GM19395 (cell line): Measurements from ENCODE around the gene KCTD12.

Experiments
- ATAC-seq: cut with Tn5 transposase; IDR thresholded peaks from one replicate; pipeline ENCODE4 v1.9.1; 2021; ENCODE audit warnings: mild to moderate bottlenecking, moderate library complexity; ENCODE audit not compliant: unreplicated experiment

KCTD12 gene

GRCh38 chr13:76860706-76861105 is 25.5 kb downstream of the KCTD12 start:
- ATAC-seq, result no peak

GRCh38 chr13:76854894-76855293 is 31.3 kb downstream of the KCTD12 start:
- no peak for ATAC-seq

- ATAC-seq, result no peak
Observed at GRCh38 chr13:76853921-76854608, 32.1 kb downstream of the KCTD12 start.

- no peak for ATAC-seq
Observed at GRCh38 chr13:76853481-76853880, 32.7 kb downstream of the KCTD12 start.

GRCh38 chr13:76852986-76853385 is 33.2 kb downstream of the KCTD12 start:
- no peak for ATAC-seq

GRCh38 chr13:76851961-76852360 is 34.2 kb downstream of the KCTD12 start:
- ATAC-seq, result no peak

GRCh38 chr13:76849493-76849892 is 36.7 kb downstream of the KCTD12 start:
- ATAC-seq, result no peak

- ATAC-seq, result no peak
Observed at GRCh38 chr13:76848596-76848995, 37.6 kb downstream of the KCTD12 start.

- no peak for ATAC-seq
Observed at GRCh38 chr13:76846363-76846762, 39.8 kb downstream of the KCTD12 start.

GRCh38 chr13:76845865-76846264 is 40.3 kb downstream of the KCTD12 start:
- ATAC-seq, result no peak

GRCh38 chr13:76845367-76845766 is 40.8 kb downstream of the KCTD12 start:
- ATAC-seq, result no peak

GRCh38 chr13:76837801-76838200 is 48.4 kb downstream of the KCTD12 start:
- no peak for ATAC-seq

GRCh38 chr13:76836311-76836710 is 49.9 kb downstream of the KCTD12 start:
- no peak for ATAC-seq

GRCh38 chr13:76833441-76833954 is 52.7 kb downstream of the KCTD12 start:
- no peak for ATAC-seq

- ATAC-seq, result no peak
Observed at GRCh38 chr13:76832258-76832988, 53.8 kb downstream of the KCTD12 start.

- ATAC-seq, result no peak
Observed at GRCh38 chr13:76830805-76831204, 55.4 kb downstream of the KCTD12 start.
